IPS-11a (cell line): Measurements from ENCODE around the gene DLX3.

Source experiments
- H3K4me3 ChIP-seq: one replicate; pipeline ENCODE4 v1.5.1; 2013; ENCODE audit warnings: low read depth, low read length, control low read depth

DLX3 gene

GRCh38 chr17:49992933-49993422 lies 2.0 kb downstream of the DLX3 start:
- H3K4me3 ChIP-seq: peak overlapping the region; percentile 41

- no peak overlapping the region for H3K4me3 ChIP-seq
Measured at GRCh38 chr17:49992191-49992932, 2.7 kb downstream of the DLX3 start.

GRCh38 chr17:49991409-49991808 lies 3.6 kb downstream of the DLX3 start:
- H3K4me3 ChIP-seq: no peak overlapping the region

GRCh38 chr17:49990921-49991320 lies 4.1 kb downstream of the DLX3 start:
- no peak overlapping the region for H3K4me3 ChIP-seq

- no peak overlapping the region for H3K4me3 ChIP-seq
Measured at GRCh38 chr17:49990331-49990730, 4.7 kb downstream of the DLX3 start.

GRCh38 chr17:49989518-49989880 lies 5.5 kb downstream of the DLX3 start:
- H3K4me3 ChIP-seq: no peak overlapping the region

GRCh38 chr17:49987681-49988441 lies 7.2 kb downstream of the DLX3 start:
- H3K4me3 ChIP-seq: no peak overlapping the region

GRCh38 chr17:49987290-49987585 lies 7.8 kb downstream of the DLX3 start:
- H3K4me3 ChIP-seq: no peak overlapping the region

GRCh38 chr17:49986396-49987289 lies 8.4 kb downstream of the DLX3 start:
- H3K4me3 ChIP-seq: no peak overlapping the region

GRCh38 chr17:49985310-49985990 lies 9.6 kb downstream of the DLX3 start:
- H3K4me3 ChIP-seq: no peak overlapping the region

- H3K4me3 ChIP-seq: no peak overlapping the region
Measured at GRCh38 chr17:49984776-49985175, 10.2 kb downstream of the DLX3 start.

GRCh38 chr17:49984283-49984682 lies 10.7 kb downstream of the DLX3 start:
- H3K4me3 ChIP-seq: no peak overlapping the region

GRCh38 chr17:49980703-49981197 lies 14.3 kb downstream of the DLX3 start:
- H3K4me3 ChIP-seq: no peak overlapping the region

GRCh38 chr17:49979748-49980479 lies 15.1 kb downstream of the DLX3 start:
- no peak overlapping the region for H3K4me3 ChIP-seq

GRCh38 chr17:49978501-49978900 lies 16.5 kb downstream of the DLX3 start:
- no peak overlapping the region for H3K4me3 ChIP-seq

GRCh38 chr17:49977463-49978389 lies 17.3 kb downstream of the DLX3 start:
- no peak overlapping the region for H3K4me3 ChIP-seq

- no peak overlapping the region for H3K4me3 ChIP-seq
Measured at GRCh38 chr17:49976828-49977202, 18.2 kb downstream of the DLX3 start.

- no peak overlapping the region for H3K4me3 ChIP-seq
Measured at GRCh38 chr17:49976163-49976827, 18.7 kb downstream of the DLX3 start.
